Fibroblast of lung (primary cell): ENCODE measurements around the gene LRSAM1.

Source experiments
- EZH2 ChIP-seq: IDR thresholded peaks from 2 replicates; pipeline ENCODE4 v1.5.1; 2012; ENCODE audit warnings: low read length, control low read depth, mild to moderate bottlenecking; ENCODE audit errors: missing control alignments
- TF ChIP-seq, protein P1 (sequence below), 2 donors: IDR thresholded peaks in 1 of 2; conservative IDR thresholded peaks in 1 of 2; 1 replicate in 1 of 2; 2 replicates in 1 of 2; pipeline ENCODE4 v1.5.1; 2011 to 2012; ENCODE audit warnings: low read length in 2 of 2, control low read depth in 1 of 2, inconsistent platforms in 1 of 2, low read depth in 1 of 2, mild to moderate bottlenecking in 1 of 2

DNA sequence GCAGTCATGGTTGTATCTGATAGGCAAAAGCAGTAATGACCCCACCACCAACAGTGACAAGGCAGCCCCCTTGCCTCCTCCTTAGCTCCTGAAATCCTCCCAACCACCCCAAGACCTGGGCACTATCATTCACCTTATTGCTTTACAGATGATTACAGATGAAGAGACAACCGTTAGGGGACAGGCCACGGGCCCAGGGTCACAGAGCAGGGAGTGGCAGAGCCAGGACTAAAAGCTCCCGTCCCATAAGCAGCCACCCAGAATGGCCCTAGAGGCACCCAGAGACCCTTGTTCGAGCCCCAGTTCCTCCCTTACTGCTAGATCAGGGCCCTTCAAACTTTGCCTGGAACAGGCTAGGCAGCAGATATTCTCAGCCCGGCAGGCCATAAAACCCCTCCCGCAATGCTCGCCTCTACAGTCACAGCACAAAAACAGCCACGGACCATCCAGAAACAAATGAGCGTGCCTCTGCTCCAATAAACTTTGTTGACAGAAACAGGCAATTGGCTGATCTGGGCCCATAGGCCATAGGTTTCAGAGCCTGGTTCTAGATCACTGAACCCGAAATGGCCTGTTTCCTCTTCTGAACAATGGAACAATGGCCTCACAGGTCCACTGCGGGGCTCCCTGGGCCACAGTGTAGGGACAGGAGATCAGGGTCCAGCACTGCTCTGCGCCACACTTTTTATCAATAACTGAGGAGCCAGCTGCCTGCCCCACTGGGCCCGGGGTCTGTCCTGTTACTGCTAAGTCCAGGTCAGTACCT, 67.0 kb downstream of the LRSAM1 start:
- TF ChIP-seq, protein P1, sequence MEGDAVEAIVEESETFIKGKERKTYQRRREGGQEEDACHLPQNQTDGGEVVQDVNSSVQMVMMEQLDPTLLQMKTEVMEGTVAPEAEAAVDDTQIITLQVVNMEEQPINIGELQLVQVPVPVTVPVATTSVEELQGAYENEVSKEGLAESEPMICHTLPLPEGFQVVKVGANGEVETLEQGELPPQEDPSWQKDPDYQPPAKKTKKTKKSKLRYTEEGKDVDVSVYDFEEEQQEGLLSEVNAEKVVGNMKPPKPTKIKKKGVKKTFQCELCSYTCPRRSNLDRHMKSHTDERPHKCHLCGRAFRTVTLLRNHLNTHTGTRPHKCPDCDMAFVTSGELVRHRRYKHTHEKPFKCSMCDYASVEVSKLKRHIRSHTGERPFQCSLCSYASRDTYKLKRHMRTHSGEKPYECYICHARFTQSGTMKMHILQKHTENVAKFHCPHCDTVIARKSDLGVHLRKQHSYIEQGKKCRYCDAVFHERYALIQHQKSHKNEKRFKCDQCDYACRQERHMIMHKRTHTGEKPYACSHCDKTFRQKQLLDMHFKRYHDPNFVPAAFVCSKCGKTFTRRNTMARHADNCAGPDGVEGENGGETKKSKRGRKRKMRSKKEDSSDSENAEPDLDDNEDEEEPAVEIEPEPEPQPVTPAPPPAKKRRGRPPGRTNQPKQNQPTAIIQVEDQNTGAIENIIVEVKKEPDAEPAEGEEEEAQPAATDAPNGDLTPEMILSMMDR (conservative IDR thresholded peaks at IDR 0.05 in 1 of 2, IDR thresholded peaks at IDR 0.05 in 1 of 2; ENCODE audit: low read depth in 1 of 2, low read length in 2 of 2): no peak
- TF ChIP-seq EZH2: no peak
